ENCODE measurements around the gene ASB5.

DNA sequence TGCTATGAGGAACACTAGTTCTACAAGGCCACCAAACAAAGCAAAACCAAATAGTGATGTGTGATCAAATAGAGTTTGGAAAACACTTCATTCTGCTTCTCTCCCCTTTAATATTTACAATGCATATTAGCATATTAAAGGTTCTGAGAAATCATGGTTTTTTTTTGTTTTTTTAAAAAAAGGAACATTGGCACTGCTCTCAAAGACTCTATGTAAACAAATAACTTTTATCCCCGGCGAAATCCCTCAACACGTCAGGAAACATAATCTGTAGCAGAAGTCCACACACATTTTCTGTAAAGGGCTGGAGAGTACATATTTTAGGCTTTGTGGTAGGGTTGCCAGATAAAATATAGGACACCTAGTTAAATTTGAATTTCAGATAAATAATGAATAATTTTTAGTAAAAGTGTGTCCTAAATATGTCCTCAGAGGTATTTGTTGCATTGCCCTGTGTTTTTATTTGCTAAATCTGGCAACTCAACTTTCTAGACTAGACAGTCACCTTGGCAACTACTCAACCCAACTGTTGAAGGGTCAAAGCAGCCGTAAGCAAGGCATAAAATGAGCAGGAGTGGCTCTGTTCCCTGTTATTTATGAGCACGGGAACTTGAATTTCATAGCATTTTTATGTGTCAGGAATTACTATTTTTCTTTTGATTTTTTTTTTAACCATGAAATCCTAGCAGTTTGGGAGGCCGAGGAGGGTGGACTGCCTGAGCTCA is 82.2 kb downstream of the ASB5 start:
- TF ChIP-seq POLR2A (IDR thresholded peaks at IDR 0.05) = no peak
- TF ChIP-seq, protein P1, sequence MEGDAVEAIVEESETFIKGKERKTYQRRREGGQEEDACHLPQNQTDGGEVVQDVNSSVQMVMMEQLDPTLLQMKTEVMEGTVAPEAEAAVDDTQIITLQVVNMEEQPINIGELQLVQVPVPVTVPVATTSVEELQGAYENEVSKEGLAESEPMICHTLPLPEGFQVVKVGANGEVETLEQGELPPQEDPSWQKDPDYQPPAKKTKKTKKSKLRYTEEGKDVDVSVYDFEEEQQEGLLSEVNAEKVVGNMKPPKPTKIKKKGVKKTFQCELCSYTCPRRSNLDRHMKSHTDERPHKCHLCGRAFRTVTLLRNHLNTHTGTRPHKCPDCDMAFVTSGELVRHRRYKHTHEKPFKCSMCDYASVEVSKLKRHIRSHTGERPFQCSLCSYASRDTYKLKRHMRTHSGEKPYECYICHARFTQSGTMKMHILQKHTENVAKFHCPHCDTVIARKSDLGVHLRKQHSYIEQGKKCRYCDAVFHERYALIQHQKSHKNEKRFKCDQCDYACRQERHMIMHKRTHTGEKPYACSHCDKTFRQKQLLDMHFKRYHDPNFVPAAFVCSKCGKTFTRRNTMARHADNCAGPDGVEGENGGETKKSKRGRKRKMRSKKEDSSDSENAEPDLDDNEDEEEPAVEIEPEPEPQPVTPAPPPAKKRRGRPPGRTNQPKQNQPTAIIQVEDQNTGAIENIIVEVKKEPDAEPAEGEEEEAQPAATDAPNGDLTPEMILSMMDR (IDR thresholded peaks at IDR 0.05 in 8 of 11, conservative IDR thresholded peaks at IDR 0.05 in 3 of 11) = no peak
- no peak for TF ChIP-seq POLR2AphosphoS5 (IDR thresholded peaks at IDR 0.05)
